ENCODE data around the gene CRB2. TPM values are rescaled to one million over a fixed set of nuclear protein-coding genes. Genes with fewer than 3 reads are reported as not detected.

The CRB2 gene
- total RNA-seq, 1 experiment from 2014 or later, result 0.07 TPM

GRCh38 chr9:123322273-123323195 is 33.5 kb upstream of the CRB2 start:
- no peak overlapping the region for H3K9ac ChIP-seq (ENCODE audit: low read length)
- H3K27me3 ChIP-seq (ENCODE audit: insufficient read depth, low read length), result no peaks in the 10 kb centered on the region
- H3K4me2 ChIP-seq (ENCODE audit: low read length), result no peak overlapping the region
- intact Hi-C loops (cut with micrococcal nuclease), result no loop called here
- H3K4me3 ChIP-seq (replicated peaks in 1 of 2; ENCODE audit: low read depth in 1 of 2, low read length in 2 of 2), result no peak overlapping the region
- TF ChIP-seq EZH2 (IDR thresholded peaks at IDR 0.05) (no peak), CBX3 (IDR thresholded peaks at IDR 0.05; ENCODE audit: low read depth) (no peak), TCF7L2 (IDR thresholded peaks at IDR 0.05; ENCODE audit: borderline replicate concordance, extremely low read depth, insufficient read depth, insufficient read length) (no peak)
- no peak overlapping the region for H2AFZ ChIP-seq (ENCODE audit: low read depth, low read length, poor library complexity, severe bottlenecking)
- no peak overlapping the region for H3K27ac ChIP-seq (ENCODE audit: low read depth, low read length)
- no peaks in the 10 kb centered on the region for H4K20me1 ChIP-seq (ENCODE audit: insufficient read depth)
- no peaks in the 10 kb centered on the region for H3K9me2 ChIP-seq (ENCODE audit: insufficient read depth)
- RAD21 ChIA-PET (ENCODE audit: low non-redundant PET in 1 of 2, low total read pairs in 2 of 2, uncharacterized antibody in 2 of 2, unreplicated experiment in 2 of 2), result no interaction called here
- H3K36me3 ChIP-seq (ENCODE audit: control insufficient read depth in 1 of 2, insufficient read depth in 2 of 2, low read length in 2 of 2), result no peaks in the 10 kb centered on the region
- DNase-seq (ENCODE audit: low read depth, low spot score) (no peak), ATAC-seq (no peak)
- CTCF ChIA-PET, result no interaction called here
- H3K9me3 ChIP-seq (ENCODE audit: control insufficient read depth in 1 of 2, insufficient read depth in 1 of 2, low read depth in 1 of 2, low read length in 2 of 2), result no peaks in the 10 kb centered on the region
- BruUV-seq (replicated peaks), result no TSS peak
- POLR2A ChIA-PET, result no interaction called here
- no peaks in the 10 kb centered on the region for H3K79me2 ChIP-seq (ENCODE audit: insufficient read depth, low read length)
- peaks cover 3 to 4% of the 10 kb centered on the region in 2 experiments; a peak in 3 of 4 replicates for H3K4me1 ChIP-seq (ENCODE audit: control insufficient read depth in 1 of 2, insufficient read depth in 2 of 2, low read length in 2 of 2)

GRCh38 chr9:123323196-123324013 is 32.6 kb upstream of the CRB2 start:
- intact Hi-C loops (cut with micrococcal nuclease), result no loop called here
- DNase-seq (ENCODE audit: low read depth, low spot score) (no peak), ATAC-seq (no peak)
- H3K79me2 ChIP-seq (ENCODE audit: insufficient read depth, low read length), result no peaks in the 10 kb centered on the region
- H3K27ac ChIP-seq (ENCODE audit: low read depth, low read length), result no peak overlapping the region
- H2AFZ ChIP-seq (ENCODE audit: low read depth, low read length, poor library complexity, severe bottlenecking), result no peak overlapping the region
- BruUV-seq (replicated peaks), result no TSS peak
- H4K20me1 ChIP-seq (ENCODE audit: insufficient read depth), result no peaks in the 10 kb centered on the region
- RAD21 ChIA-PET (ENCODE audit: low non-redundant PET in 1 of 2, low total read pairs in 2 of 2, uncharacterized antibody in 2 of 2, unreplicated experiment in 2 of 2), result no interaction called here
- H3K4me3 ChIP-seq (replicated peaks in 1 of 2; ENCODE audit: low read depth in 1 of 2, low read length in 2 of 2), result no peak overlapping the region
- no peaks in the 10 kb centered on the region for H3K9me3 ChIP-seq (ENCODE audit: control insufficient read depth in 1 of 2, insufficient read depth in 1 of 2, low read depth in 1 of 2, low read length in 2 of 2)
- no peak overlapping the region for H3K9ac ChIP-seq (ENCODE audit: low read length)
- CTCF ChIA-PET, result no interaction called here
- no peaks in the 10 kb centered on the region for H3K27me3 ChIP-seq (ENCODE audit: insufficient read depth, low read length)
- peaks cover 7 to 11% of the 10 kb centered on the region in 2 experiments for H3K4me1 ChIP-seq (ENCODE audit: control insufficient read depth in 1 of 2, insufficient read depth in 2 of 2, low read length in 2 of 2)
- no peaks in the 10 kb centered on the region for H3K36me3 ChIP-seq (ENCODE audit: control insufficient read depth in 1 of 2, insufficient read depth in 2 of 2, low read length in 2 of 2)
- TF ChIP-seq EZH2phosphoT487 (IDR thresholded peaks at IDR 0.05; ENCODE audit: borderline replicate concordance) (no peak), CBX3 (IDR thresholded peaks at IDR 0.05; ENCODE audit: low read depth) (no peak), YY1 (IDR thresholded peaks at IDR 0.05; ENCODE audit: extremely low read depth, insufficient replicate concordance, low read depth, low read length) (no peak), REST (IDR thresholded peaks at IDR 0.05; ENCODE audit: low read depth) (no peak), POLR2A (IDR thresholded peaks at IDR 0.05; ENCODE audit: borderline replicate concordance, extremely low read depth, insufficient read depth, insufficient read length) (no peak), CEBPB (IDR thresholded peaks at IDR 0.05; ENCODE audit: low read depth) (no peak), ZNF274 (IDR thresholded peaks at IDR 0.05; ENCODE audit: low read depth, low read length) (no peak)
- TF ChIP-seq, protein P1, sequence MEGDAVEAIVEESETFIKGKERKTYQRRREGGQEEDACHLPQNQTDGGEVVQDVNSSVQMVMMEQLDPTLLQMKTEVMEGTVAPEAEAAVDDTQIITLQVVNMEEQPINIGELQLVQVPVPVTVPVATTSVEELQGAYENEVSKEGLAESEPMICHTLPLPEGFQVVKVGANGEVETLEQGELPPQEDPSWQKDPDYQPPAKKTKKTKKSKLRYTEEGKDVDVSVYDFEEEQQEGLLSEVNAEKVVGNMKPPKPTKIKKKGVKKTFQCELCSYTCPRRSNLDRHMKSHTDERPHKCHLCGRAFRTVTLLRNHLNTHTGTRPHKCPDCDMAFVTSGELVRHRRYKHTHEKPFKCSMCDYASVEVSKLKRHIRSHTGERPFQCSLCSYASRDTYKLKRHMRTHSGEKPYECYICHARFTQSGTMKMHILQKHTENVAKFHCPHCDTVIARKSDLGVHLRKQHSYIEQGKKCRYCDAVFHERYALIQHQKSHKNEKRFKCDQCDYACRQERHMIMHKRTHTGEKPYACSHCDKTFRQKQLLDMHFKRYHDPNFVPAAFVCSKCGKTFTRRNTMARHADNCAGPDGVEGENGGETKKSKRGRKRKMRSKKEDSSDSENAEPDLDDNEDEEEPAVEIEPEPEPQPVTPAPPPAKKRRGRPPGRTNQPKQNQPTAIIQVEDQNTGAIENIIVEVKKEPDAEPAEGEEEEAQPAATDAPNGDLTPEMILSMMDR (IDR thresholded peaks at IDR 0.05 in 2 of 3, conservative IDR thresholded peaks at IDR 0.05 in 1 of 3; ENCODE audit: borderline replicate concordance in 1 of 3, insufficient read depth in 1 of 3, low read depth in 2 of 3, low read length in 2 of 3), result no peak
- TF ChIP-seq, protein P2, sequence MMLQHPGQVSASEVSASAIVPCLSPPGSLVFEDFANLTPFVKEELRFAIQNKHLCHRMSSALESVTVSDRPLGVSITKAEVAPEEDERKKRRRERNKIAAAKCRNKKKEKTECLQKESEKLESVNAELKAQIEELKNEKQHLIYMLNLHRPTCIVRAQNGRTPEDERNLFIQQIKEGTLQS (IDR thresholded peaks at IDR 0.05), result no peak
- no peaks in the 10 kb centered on the region for H3K9me2 ChIP-seq (ENCODE audit: insufficient read depth)
- no peak overlapping the region for H3K4me2 ChIP-seq (ENCODE audit: low read length)
- POLR2A ChIA-PET, result no interaction called here
